ENCODE results near the gene SNAP29. TPM values are rescaled to one million over a fixed set of nuclear protein-coding genes. Genes with fewer than 3 reads are reported as not detected.
"Not testable (repeated sequence)": the region's sequence is repeated elsewhere in the genome, so short reads cannot be mapped to it uniquely, and the experiment has no call there.

Gene SNAP29
- total RNA-seq, 1 experiment from 2014 or later, result 9.6 TPM

- no peak for DNase-seq (ENCODE audit: low read depth)
- in situ Hi-C loops (cut with HindIII; ENCODE audit: low pct_unique_long_range_greater_than_20kb, low sequenced_read_pairs), result no loop called here
Measured at GRCh38 chr22:20885017-20885556, 26.3 kb downstream of the SNAP29 start.

GRCh38 chr22:20885557-20886323 is 26.9 kb downstream of the SNAP29 start:
- in situ Hi-C loops (cut with HindIII; ENCODE audit: low pct_unique_long_range_greater_than_20kb, low sequenced_read_pairs), result no loop called here
- peak; percentile 88 for DNase-seq (ENCODE audit: low read depth)

- no peak for DNase-seq (ENCODE audit: low read depth)
- in situ Hi-C loops (cut with HindIII; ENCODE audit: low pct_unique_long_range_greater_than_20kb, low sequenced_read_pairs), result no loop called here
Measured at GRCh38 chr22:20887375-20887774, 28.6 kb downstream of the SNAP29 start.

GRCh38 chr22:20889025-20889704 is 30.4 kb downstream of the SNAP29 start:
- in situ Hi-C loops (cut with HindIII; ENCODE audit: low pct_unique_long_range_greater_than_20kb, low sequenced_read_pairs), result no loop called here
- no peak for DNase-seq (ENCODE audit: low read depth)

- DNase-seq (ENCODE audit: low read depth), result no peak
- in situ Hi-C loops (cut with HindIII; ENCODE audit: low pct_unique_long_range_greater_than_20kb, low sequenced_read_pairs), result no loop called here
Measured at GRCh38 chr22:20889904-20890540, 31.2 kb downstream of the SNAP29 start.

- in situ Hi-C loops (cut with HindIII; ENCODE audit: low pct_unique_long_range_greater_than_20kb, low sequenced_read_pairs), result no loop called here
- no peak for DNase-seq (ENCODE audit: low read depth)
Measured at GRCh38 chr22:20890975-20891374, 32.2 kb downstream of the SNAP29 start.

- DNase-seq (ENCODE audit: low read depth); in situ Hi-C loops (cut with HindIII; ENCODE audit: low pct_unique_long_range_greater_than_20kb, low sequenced_read_pairs): not testable (repeated sequence)
Measured at GRCh38 chr22:20897737-20898136, 38.9 kb downstream of the SNAP29 start.

- DNase-seq (ENCODE audit: low read depth), result no peak
- in situ Hi-C loops (cut with HindIII; ENCODE audit: low pct_unique_long_range_greater_than_20kb, low sequenced_read_pairs), result no loop called here
Measured at GRCh38 chr22:20899827-20900423, 41.1 kb downstream of the SNAP29 start.

GRCh38 chr22:20901093-20902033 is 42.6 kb downstream of the SNAP29 start:
- in situ Hi-C loops (cut with HindIII; ENCODE audit: low pct_unique_long_range_greater_than_20kb, low sequenced_read_pairs); DNase-seq (ENCODE audit: low read depth): not testable (repeated sequence)

GRCh38 chr22:20903093-20903492 is 44.3 kb downstream of the SNAP29 start:
- no peak for DNase-seq (ENCODE audit: low read depth)
- in situ Hi-C loops (cut with HindIII; ENCODE audit: low pct_unique_long_range_greater_than_20kb, low sequenced_read_pairs), result no loop called here

- DNase-seq (ENCODE audit: low read depth), result peak; percentile 29
- in situ Hi-C loops (cut with HindIII; ENCODE audit: low pct_unique_long_range_greater_than_20kb, low sequenced_read_pairs), result no loop called here
Measured at GRCh38 chr22:20904008-20904979, 45.5 kb downstream of the SNAP29 start.

GRCh38 chr22:20904980-20905355 is 46.2 kb downstream of the SNAP29 start:
- in situ Hi-C loops (cut with HindIII; ENCODE audit: low pct_unique_long_range_greater_than_20kb, low sequenced_read_pairs), result no loop called here
- no peak for DNase-seq (ENCODE audit: low read depth)

GRCh38 chr22:20905415-20906386 is 46.9 kb downstream of the SNAP29 start:
- in situ Hi-C loops (cut with HindIII; ENCODE audit: low pct_unique_long_range_greater_than_20kb, low sequenced_read_pairs), result no loop called here
- no peak for DNase-seq (ENCODE audit: low read depth)

GRCh38 chr22:20906387-20906767 is 47.6 kb downstream of the SNAP29 start:
- DNase-seq (ENCODE audit: low read depth), result no peak
- in situ Hi-C loops (cut with HindIII; ENCODE audit: low pct_unique_long_range_greater_than_20kb, low sequenced_read_pairs), result no loop called here

GRCh38 chr22:20908717-20909116 is 49.9 kb downstream of the SNAP29 start:
- DNase-seq (ENCODE audit: low read depth); in situ Hi-C loops (cut with HindIII; ENCODE audit: low pct_unique_long_range_greater_than_20kb, low sequenced_read_pairs): not testable (repeated sequence)

All from Caki2 (cell line).